ENCODE measurements around the gene CRABP1.

Gene CRABP1

GRCh38 chr15:78382114-78382880 lies 42.1 kb downstream of the CRABP1 start:
- CTCF ChIA-PET, result interaction anchor here (0.7 kb wide), 3 partner anchors 10 to 148 kb away, joined by 3 to 5 read pairs (median 3); no protein-coding TSS in a partner anchor
- no peaks in the 10 kb centered on the region for H3K9me3 ChIP-seq (ENCODE audit: control insufficient read depth, insufficient read depth, low read depth, low read length)
- H3K27ac ChIP-seq (ENCODE audit: extremely low read depth, low read depth, low read length), result no peak overlapping the region
- no peaks in the 10 kb centered on the region for H3K36me3 ChIP-seq (ENCODE audit: control insufficient read depth in 2 of 2, insufficient read depth in 1 of 2, low read length in 2 of 2)
- H3K4me1 ChIP-seq (ENCODE audit: control insufficient read depth, insufficient read depth, low read length), result no peaks in the 10 kb centered on the region
- POLR2A ChIA-PET, result interaction anchor here (0.7 kb wide), 1 partner anchor 83 kb away, joined by 3 read pairs; the partner anchor contains the start of gene SKIC8
- TF ChIP-seq TCF7L2 (IDR thresholded peaks at IDR 0.05; ENCODE audit: borderline replicate concordance, low read depth, low read length) (no peak), SP7 (tag by site-specific recombination; IDR thresholded peaks at IDR 0.05) (no peak)
- no peak overlapping the region for H3K4me3 ChIP-seq (ENCODE audit: low read depth, low read length)

GRCh38 chr15:78384651-78385050 lies 44.5 kb downstream of the CRABP1 start:
- Histone ChIP-seq H3K4me1 (ENCODE audit: control insufficient read depth, insufficient read depth, low read length) (no peaks in the 10 kb centered on the region), H3K27ac (ENCODE audit: extremely low read depth, low read depth, low read length) (no peak overlapping the region), H3K9me3 (ENCODE audit: control insufficient read depth, insufficient read depth, low read depth, low read length) (no peaks in the 10 kb centered on the region), H3K4me3 (ENCODE audit: low read depth, low read length) (no peak overlapping the region), H3K36me3 (ENCODE audit: control insufficient read depth in 2 of 2, insufficient read depth in 1 of 2, low read length in 2 of 2) (no peaks in the 10 kb centered on the region)
- no peak for TF ChIP-seq ZNF488 (tag by site-specific recombination; IDR thresholded peaks at IDR 0.05)
- TF ChIP-seq ZNF311 (tag by site-specific recombination; IDR thresholded peaks at IDR 0.05; ENCODE audit: borderline replicate concordance), result no peak
- no peak for TF ChIP-seq ZNF621 (tag by site-specific recombination; IDR thresholded peaks at IDR 0.05)
- TF ChIP-seq ZNF626 (tag by site-specific recombination; IDR thresholded peaks at IDR 0.05), result no peak
- no peak for TF ChIP-seq KLF10 (tag by site-specific recombination; IDR thresholded peaks at IDR 0.05)
- no peak for TF ChIP-seq PRDM6 (tag by site-specific recombination; IDR thresholded peaks at IDR 0.05)
- TF ChIP-seq ZNF18 (tag by site-specific recombination; IDR thresholded peaks at IDR 0.05), result no peak
- TF ChIP-seq ZNF658 (tag by site-specific recombination; IDR thresholded peaks at IDR 0.05), result no peak
- TF ChIP-seq ZNF341 (tag by site-specific recombination; IDR thresholded peaks at IDR 0.05; ENCODE audit: low read depth), result no peak
- TF ChIP-seq SETDB1 (IDR thresholded peaks at IDR 0.05; ENCODE audit: insufficient read length, low read length), result no peak
- TF ChIP-seq ZNF211 (tag by site-specific recombination; IDR thresholded peaks at IDR 0.05; ENCODE audit: low read depth), result no peak
- no peak for TF ChIP-seq OSR2 (tag by site-specific recombination; IDR thresholded peaks at IDR 0.05)
- no peak for TF ChIP-seq HOXD13 (CRISPR knock-in tag; IDR thresholded peaks at IDR 0.05; ENCODE audit: borderline replicate concordance)
- TF ChIP-seq ZNF629 (tag by site-specific recombination; IDR thresholded peaks at IDR 0.05), result no peak
- CTCF ChIA-PET, result interaction anchor here (0.6 to 1.6 kb wide), 3 partner anchors 10 to 270 kb away, joined by 3 to 6 read pairs (median 3); no protein-coding TSS in a partner anchor
- POLR2A ChIA-PET, result interaction anchor here (0.9 kb wide), 1 partner anchor 85 kb away, joined by 3 read pairs; the partner anchor contains the start of gene SKIC8

All from HEK293 (cell line).